ENCODE results near the gene PDLIM3. TPM values are rescaled to one million over a fixed set of nuclear protein-coding genes. Genes with fewer than 3 reads are reported as not detected.
A peak's percentile ranks its signal among the peaks of the same experiment; 100 is the strongest.

Gene PDLIM3
- total RNA-seq, 1 donor from 2014 or later = 35.4 TPM

- DNase-seq (ENCODE audit: low read depth in 2 of 2) = peak; percentile 86 to 97
Measured at GRCh38 chr4:185471235-185472102, 63.8 kb downstream of the PDLIM3 start, which contains the start of gene CCDC110. CCDC110 (minus strand) TSS chr4:185471733; CDS start chr4:185471683, 50 bp downstream.

- peak in 1 of 2 donors; percentile 28 for DNase-seq (ENCODE audit: low read depth in 2 of 2)
Measured at GRCh38 chr4:185470501-185471195, 64.7 kb downstream of the PDLIM3 start.

- DNase-seq (ENCODE audit: low read depth in 2 of 2) = no peak
Measured at GRCh38 chr4:185469580-185470154, 65.6 kb downstream of the PDLIM3 start.

- no peak for DNase-seq (ENCODE audit: low read depth in 2 of 2)
Measured at GRCh38 chr4:185468999-185469398, 66.3 kb downstream of the PDLIM3 start.

- no peak for DNase-seq (ENCODE audit: low read depth in 2 of 2)
Measured at GRCh38 chr4:185467991-185468390, 67.3 kb downstream of the PDLIM3 start.

GRCh38 chr4:185467101-185467500 is 68.2 kb downstream of the PDLIM3 start:
- no peak for DNase-seq (ENCODE audit: low read depth in 2 of 2)

GRCh38 chr4:185465707-185466106 is 69.6 kb downstream of the PDLIM3 start:
- DNase-seq (ENCODE audit: low read depth in 2 of 2) = no peak

GRCh38 chr4:185464887-185465286 is 70.4 kb downstream of the PDLIM3 start:
- peak in 1 of 2 donors; percentile 51 for DNase-seq (ENCODE audit: low read depth in 2 of 2)

GRCh38 chr4:185464183-185464582 is 71.1 kb downstream of the PDLIM3 start:
- no peak for DNase-seq (ENCODE audit: low read depth in 2 of 2)

- no peak for DNase-seq (ENCODE audit: low read depth in 2 of 2)
Measured at GRCh38 chr4:185463541-185463940, 71.8 kb downstream of the PDLIM3 start.

- DNase-seq (ENCODE audit: low read depth in 2 of 2) = no peak
Measured at GRCh38 chr4:185461565-185461964, 73.7 kb downstream of the PDLIM3 start.

GRCh38 chr4:185457136-185457535 is 78.2 kb downstream of the PDLIM3 start:
- no peak for DNase-seq (ENCODE audit: low read depth in 2 of 2)

- DNase-seq (ENCODE audit: low read depth in 2 of 2) = no peak
Measured at GRCh38 chr4:185456131-185456530, 79.2 kb downstream of the PDLIM3 start.

Other genes starting within 250 kb of the PDLIM3 start
- 0.38 and 0.51 TPM in 2 replicates for gene LRP2BP, start 139.6 kb downstream of the PDLIM3 start, total RNA-seq
- gene ANKRD37, start 138.7 kb downstream of the PDLIM3 start, total RNA-seq = 6.4 and 9.1 TPM in 2 replicates
- gene UFSP2, start 109.5 kb downstream of the PDLIM3 start, total RNA-seq = 26.4 and 36.2 TPM in 2 replicates
- gene CCDC110, start 63.8 kb downstream of the PDLIM3 start, total RNA-seq = 0.13 and 0.25 TPM in 2 replicates

Data from dermis microvascular lymphatic vessel endothelial cell (primary cell).